Endometrium (tissue), 2 donors: ENCODE results near the gene FLVCR2.

Experiments used
- FAIRE-seq: peaks from 2 replicates; lab custom pipeline; 2012; peaks lifted over from hg19 to GRCh38; lab: Jason Lieb, UNC
- donor health status: control.
- donor health status: control.

Gene FLVCR2

GRCh38 chr14:75558440-75558839 lies 20.0 kb upstream of the FLVCR2 start:
- no peak for FAIRE-seq

DNA sequence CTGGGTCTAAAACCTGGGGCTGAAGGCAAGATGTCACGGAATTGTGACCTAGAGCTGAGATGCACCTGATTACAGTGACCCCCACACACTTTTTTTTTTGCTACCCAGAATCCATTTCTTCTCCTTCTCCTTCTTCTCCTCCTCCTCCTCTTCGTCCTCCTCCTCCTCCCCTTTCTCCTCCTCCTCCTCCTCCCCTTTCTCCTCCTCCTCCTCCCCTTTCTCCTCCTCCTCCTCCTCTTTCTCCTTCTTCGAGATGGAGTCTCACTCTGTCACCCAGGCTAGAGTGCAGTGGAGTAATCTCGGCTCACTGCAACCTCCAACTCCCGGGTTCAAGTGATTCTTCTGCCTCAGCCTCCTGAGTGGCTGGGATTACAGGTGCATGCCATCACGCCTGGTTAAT lies 19.4 kb upstream of the FLVCR2 start:
- FAIRE-seq, result no peak

GRCh38 chr14:75559451-75560222 lies 18.8 kb upstream of the FLVCR2 start:
- FAIRE-seq, result no peak

- FAIRE-seq, result no peak
These were observed 17.4 kb upstream of the FLVCR2 start for GRCh38 chr14:75561013-75561432.

- no peak for FAIRE-seq
These were observed 16.3 kb upstream of the FLVCR2 start for GRCh38 chr14:75562089-75562488.

- FAIRE-seq, result no peak
These were observed 15.9 kb upstream of the FLVCR2 start for GRCh38 chr14:75562489-75562888.

- no peak for FAIRE-seq
These were observed 14.5 kb upstream of the FLVCR2 start for GRCh38 chr14:75563931-75564330.

DNA sequence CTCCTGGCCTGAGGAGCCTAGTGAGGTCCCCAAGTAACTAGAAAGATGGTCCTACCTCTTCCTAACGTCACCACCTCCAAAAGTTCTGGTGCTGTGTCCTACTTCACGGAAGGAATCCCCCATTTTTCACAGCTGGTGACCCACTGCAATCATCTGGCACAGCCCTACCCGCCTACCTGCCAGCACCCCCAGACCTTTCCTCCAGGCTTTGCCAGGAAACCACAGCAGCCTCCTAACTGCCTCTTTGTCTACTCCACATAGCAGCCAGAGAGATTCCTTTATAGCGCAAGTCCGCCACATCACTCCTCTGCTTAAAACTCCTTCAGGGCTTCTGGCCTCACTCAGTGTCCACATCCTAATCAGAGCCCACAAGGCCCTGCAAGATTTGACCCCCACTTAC lies 13.4 kb upstream of the FLVCR2 start:
- no peak for FAIRE-seq

- no peak for FAIRE-seq
These were observed 12.1 kb upstream of the FLVCR2 start for GRCh38 chr14:75566321-75566720.

- FAIRE-seq, result no peak
These were observed 11.7 kb upstream of the FLVCR2 start for GRCh38 chr14:75566752-75567151.

DNA sequence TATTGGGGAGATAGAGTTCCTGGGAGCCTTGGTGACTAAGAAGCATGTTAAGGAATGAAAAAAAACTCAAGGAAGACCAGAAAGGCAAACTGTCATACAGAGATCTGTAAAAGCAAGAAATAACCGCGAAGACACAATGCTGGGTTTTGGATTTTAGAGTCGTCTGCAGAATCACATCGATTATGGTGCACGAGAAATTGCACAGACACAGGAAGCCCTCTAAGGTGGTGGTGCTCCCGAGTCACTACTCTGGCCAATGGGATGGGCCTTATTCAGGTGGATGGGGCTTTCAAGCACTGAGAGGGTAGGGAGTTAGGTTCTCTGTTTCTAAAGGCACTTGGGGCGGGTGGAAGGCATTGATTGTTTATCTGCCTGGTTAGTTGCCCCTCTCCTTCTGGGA lies 10.3 kb upstream of the FLVCR2 start:
- FAIRE-seq, result no peak

GRCh38 chr14:75568791-75569190 lies 9.6 kb upstream of the FLVCR2 start:
- FAIRE-seq, result no peak

DNA sequence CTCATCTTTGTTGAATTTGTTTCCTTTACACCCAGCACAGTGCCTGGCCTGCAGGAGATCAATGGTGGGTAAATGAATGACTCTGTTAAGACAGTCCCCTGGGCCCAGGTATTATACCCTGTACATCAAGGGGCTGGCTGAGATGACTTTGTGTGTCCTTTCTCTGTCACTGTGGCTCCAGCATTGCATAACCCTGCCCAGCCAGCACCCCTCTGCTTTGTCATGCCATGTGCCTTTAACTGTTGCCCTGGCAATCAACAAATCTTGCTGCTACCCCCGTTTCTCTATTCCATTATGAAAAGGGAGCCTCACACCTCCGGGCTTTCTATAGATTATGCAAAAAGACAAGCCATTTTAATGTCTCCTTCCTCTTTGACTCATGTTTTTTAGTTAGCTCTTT lies 7.6 kb upstream of the FLVCR2 start:
- FAIRE-seq, result no peak

DNA sequence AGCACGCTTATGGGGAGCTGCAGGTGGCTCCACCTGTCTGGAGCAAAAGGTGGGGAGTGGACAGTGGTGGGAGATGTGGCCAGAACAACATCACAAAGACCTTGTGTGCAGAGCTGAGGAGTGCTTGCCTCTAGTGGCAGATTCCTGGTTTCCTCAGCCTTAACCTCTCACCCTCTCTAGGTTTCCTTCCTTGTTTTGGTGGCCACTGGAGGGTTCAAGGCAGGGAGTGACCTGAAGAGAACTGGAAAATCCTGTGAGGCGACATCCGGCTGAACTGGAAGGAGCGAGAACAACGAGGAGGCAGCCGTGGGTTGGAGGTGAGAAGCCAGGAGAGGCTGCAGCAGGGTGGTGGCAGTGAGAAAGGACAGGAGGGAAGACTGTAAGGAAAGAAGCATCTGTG lies 6.3 kb upstream of the FLVCR2 start:
- no peak for FAIRE-seq

GRCh38 chr14:75577090-75577489 lies 1.3 kb upstream of the FLVCR2 start:
- FAIRE-seq, result no peak

GRCh38 chr14:75577729-75578101 lies 705 bp upstream of the FLVCR2 start:
- FAIRE-seq, result no peak

GRCh38 chr14:75578786-75579337 lies 442 bp downstream of the FLVCR2 start:
- no peak for FAIRE-seq

DNA sequence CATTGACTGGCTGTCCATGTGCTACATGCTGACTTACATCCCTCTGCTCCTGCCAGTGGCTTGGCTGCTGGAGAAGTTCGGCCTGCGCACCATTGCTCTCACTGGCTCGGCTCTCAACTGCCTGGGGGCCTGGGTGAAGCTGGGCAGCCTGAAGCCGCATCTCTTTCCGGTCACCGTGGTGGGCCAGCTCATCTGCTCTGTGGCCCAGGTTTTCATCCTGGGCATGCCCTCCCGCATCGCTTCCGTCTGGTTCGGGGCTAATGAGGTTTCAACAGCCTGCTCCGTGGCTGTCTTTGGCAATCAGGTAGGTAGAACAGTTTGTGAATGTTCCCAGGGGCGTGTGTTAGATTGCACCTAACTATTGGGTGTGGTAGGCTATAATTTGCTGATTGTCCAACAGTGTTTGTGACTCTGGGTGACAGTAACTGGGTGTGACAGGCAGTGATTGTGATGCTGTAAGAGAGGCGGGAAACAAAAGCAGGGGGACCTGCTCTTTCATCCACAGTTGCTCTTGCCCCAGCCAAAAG lies 981 bp downstream of the FLVCR2 start:
- FAIRE-seq, result no peak

- no peak for FAIRE-seq
These were observed 1.5 kb downstream of the FLVCR2 start for GRCh38 chr14:75579882-75580281.

GRCh38 chr14:75587388-75587787 lies 9.0 kb downstream of the FLVCR2 start:
- FAIRE-seq, result no peak

DNA sequence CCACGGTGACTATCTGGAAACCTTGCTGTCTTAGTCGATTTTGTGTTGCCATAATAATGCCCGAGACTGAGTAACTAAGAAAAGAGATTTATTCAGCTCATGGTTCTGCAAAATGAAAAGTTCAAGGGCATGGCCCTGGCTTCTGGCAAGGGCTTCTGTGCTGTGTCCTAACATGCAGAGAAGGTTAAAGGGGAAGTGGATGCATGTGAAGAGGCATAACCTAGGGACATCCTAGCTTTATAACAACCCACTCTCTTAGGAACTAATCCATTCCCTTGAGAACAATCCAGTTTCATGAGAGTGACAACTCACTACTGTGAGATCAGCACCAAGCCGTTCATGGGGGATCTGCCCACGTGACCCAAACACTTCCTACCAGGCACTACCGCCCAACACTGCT lies 11.5 kb downstream of the FLVCR2 start:
- no peak for FAIRE-seq

DNA sequence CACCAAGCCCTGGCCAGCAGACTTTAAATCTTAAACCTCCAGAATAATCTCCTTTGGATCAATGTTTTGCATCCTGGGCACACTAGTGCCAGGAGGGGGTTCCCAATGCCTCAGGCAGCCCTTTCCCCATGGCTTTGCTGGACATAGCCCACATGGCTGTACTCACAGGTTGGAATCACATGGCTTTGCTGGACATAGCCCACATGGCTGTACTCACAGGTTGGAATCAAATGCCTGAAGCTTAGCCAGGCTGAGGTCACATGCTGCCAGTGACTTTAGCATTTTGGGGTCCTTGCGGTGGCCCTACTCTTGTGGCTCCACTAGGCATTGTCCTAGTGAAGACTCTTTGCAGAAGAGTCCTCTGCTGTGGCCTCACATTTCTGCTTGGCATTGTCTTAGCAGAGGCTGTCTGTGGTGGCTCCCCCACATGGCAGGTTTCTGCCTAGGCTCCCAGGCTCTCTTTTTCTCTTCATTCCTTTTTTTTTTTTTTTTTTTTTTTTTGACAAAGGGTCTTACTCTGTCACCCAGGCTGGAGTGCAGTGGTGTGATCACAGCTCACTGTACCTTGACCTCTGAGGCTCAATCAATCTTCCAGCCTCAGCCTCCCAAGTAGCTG lies 13.0 kb downstream of the FLVCR2 start:
- FAIRE-seq, result no peak

- no peak for FAIRE-seq
These were observed 13.7 kb downstream of the FLVCR2 start for GRCh38 chr14:75591987-75592575.
